Lower leg skin (tissue), 4 donors: ENCODE data around the gene GPR50. TPM values are rescaled to one million over a fixed set of nuclear protein-coding genes. Genes with fewer than 3 reads are reported as not detected.

Source experiments
- DNase-seq, 2 donors: peaks; one replicate each; pipeline ENCODE4 v3.0.0-alpha.2; 2019; ENCODE audit warnings: low spot score in 2 of 2
- H3K4me3 ChIP-seq: fragments of 200-600 bp; sonication (generic); 2 replicates; pipeline ENCODE4 v1.5.1; 2017; ENCODE audit warnings: mild to moderate bottlenecking, low read depth; ENCODE audit not compliant: poor library complexity, severe bottlenecking
- POLR2A ChIP-seq, 2 donors: fragments of 450-650 bp; IDR thresholded peaks; one replicate each; pipeline ENCODE4 v1.6.1; 2016 to 2017; ENCODE audit warnings: antibody characterized with exemption in 2 of 2, mild to moderate bottlenecking in 1 of 2, moderate library complexity in 1 of 2
- WGBS, 2 donors: methylation state at CpG; one replicate each; pipeline ENCODE4 v1.1.5; 2018; 5-methylcytosine and 5-hydroxymethylcytosine counted together
- intact Hi-C: fragments of 100-400 bp; cut with DNase I; formaldehyde crosslinking; loops from one replicate; pipeline ENCODE4 v1.15.0; 2023; ENCODE audit warnings: low total_unique reads
- total RNA-seq, 4 donors: library from RNA; depleted of rRNA; stranded (reverse); fragments of >200 nt; gene quantifications; one replicate each; pipeline ENCODE4 v1.1.0, GENCODE V29; 2016
- TF ChIP-seq, protein P1 (sequence below), 3 donors: fragments of 450-650 bp; IDR thresholded peaks; one replicate each; pipeline ENCODE4 v1.5.1; 2016; ENCODE audit warnings: antibody characterized with exemption in 3 of 3, mild to moderate bottlenecking in 3 of 3, moderate library complexity in 2 of 3

Gene GPR50
- total RNA-seq, 4 donors from 2014 or later = 0.23 to 0.25 TPM; not detected in 2

- TF ChIP-seq, protein P1, sequence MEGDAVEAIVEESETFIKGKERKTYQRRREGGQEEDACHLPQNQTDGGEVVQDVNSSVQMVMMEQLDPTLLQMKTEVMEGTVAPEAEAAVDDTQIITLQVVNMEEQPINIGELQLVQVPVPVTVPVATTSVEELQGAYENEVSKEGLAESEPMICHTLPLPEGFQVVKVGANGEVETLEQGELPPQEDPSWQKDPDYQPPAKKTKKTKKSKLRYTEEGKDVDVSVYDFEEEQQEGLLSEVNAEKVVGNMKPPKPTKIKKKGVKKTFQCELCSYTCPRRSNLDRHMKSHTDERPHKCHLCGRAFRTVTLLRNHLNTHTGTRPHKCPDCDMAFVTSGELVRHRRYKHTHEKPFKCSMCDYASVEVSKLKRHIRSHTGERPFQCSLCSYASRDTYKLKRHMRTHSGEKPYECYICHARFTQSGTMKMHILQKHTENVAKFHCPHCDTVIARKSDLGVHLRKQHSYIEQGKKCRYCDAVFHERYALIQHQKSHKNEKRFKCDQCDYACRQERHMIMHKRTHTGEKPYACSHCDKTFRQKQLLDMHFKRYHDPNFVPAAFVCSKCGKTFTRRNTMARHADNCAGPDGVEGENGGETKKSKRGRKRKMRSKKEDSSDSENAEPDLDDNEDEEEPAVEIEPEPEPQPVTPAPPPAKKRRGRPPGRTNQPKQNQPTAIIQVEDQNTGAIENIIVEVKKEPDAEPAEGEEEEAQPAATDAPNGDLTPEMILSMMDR (IDR thresholded peaks at IDR 0.05) = no peak
- no peak for TF ChIP-seq POLR2A (IDR thresholded peaks at IDR 0.05)
- DNase-seq = no peak
- 66 to 70% methylated on average over 4 of the region's 4 CpGs for WGBS, 2 donors
- no peak overlapping the region for H3K4me3 ChIP-seq
- intact Hi-C loops = no loop called here
Measured at GRCh38 chrX:151155234-151155633, 21.1 kb upstream of the GPR50 start.

GRCh38 chrX:151161690-151162089, 14.7 kb upstream of the GPR50 start:
- no peak for TF ChIP-seq POLR2A (IDR thresholded peaks at IDR 0.05)
- TF ChIP-seq, protein P1 (IDR thresholded peaks at IDR 0.05) = no peak
- H3K4me3 ChIP-seq = no peak overlapping the region
- intact Hi-C loops = no loop called here
- no peak for DNase-seq
- 60 to 88% methylated on average over 4 of the region's 4 CpGs for WGBS, 2 donors

DNA sequence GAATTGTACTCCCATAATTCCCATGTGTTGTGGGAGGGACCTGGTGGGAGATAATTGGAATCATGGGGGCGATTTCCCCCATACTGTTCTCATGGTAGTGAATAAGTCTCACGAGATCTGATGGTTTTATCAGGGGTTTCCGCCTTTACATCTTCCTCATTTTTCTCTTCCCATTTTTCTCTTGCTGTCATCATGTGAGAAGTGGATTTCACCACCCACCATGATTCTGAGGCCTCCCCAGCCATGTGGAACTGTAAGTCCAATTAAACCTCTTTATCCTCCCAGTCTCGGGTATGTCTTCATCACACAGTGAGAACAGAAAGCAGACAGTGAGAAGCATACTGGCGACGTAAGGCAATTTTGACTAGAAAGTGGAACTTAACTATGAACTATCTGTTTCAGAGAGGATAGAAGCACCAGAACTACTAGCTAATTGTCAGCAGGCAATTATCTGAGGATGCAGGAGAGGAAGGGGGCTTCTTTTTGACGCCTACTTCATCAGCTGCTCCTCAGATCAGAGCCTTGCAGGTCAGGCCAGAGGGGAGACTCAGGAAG, 8.5 kb upstream of the GPR50 start:
- intact Hi-C loops = no loop called here
- DNase-seq = no peak
- H3K4me3 ChIP-seq = no peak overlapping the region
- 77 to 83% methylated on average over 7 of the region's 7 CpGs for WGBS, 2 donors
- TF ChIP-seq POLR2A (IDR thresholded peaks at IDR 0.05) = no peak
- TF ChIP-seq, protein P1 (IDR thresholded peaks at IDR 0.05) = no peak

- TF ChIP-seq POLR2A (IDR thresholded peaks at IDR 0.05) = no peak
- TF ChIP-seq, protein P1 (IDR thresholded peaks at IDR 0.05) = no peak
- no peak for DNase-seq
- 82% methylated on average over 1 of the region's 1 CpG; no CpG with 5 or more reads in 1 of the 2 donors for WGBS, 2 donors
- intact Hi-C loops = no loop called here
- no peak overlapping the region for H3K4me3 ChIP-seq
Measured at GRCh38 chrX:151169783-151170182, 6.6 kb upstream of the GPR50 start.

DNA sequence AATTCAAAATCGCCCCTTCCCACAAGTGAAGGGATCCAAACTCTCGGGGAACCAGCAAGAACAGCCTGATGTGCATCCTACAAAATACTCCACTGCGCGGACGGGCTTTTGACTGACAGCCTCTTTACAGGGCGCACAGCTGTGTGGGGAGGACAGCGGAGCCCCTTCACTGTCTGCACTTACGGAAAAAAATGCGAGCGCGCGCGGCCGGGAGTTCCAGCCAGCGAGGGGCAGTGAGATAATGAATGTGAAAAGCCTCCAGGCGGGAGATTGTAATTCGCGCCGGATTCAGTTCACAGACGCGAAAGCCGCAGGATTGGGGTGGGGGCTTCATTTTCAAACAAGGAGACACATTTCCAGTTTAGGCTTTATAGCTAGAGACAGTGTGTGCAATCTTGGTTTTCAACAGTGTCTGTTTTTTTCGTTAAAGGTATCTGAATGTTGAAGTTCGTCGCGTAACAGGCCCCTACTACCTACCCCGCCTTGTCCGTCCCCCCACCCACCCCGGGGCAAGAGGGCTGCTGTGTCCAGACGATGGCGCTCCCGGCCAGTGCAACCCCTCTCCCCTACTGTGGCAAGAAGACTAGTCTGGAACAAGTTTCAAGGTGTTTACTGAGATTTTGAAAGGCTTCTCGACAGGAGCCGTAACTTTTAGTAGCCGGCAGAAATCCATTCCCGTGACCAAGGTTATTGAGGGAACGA, 1.7 kb upstream of the GPR50 start:
- 4 to 50% methylated on average over 26 to 37 of the region's 37 CpGs for WGBS, 2 donors
- TF ChIP-seq, protein P1 (IDR thresholded peaks at IDR 0.05) = no peak
- DNase-seq = no peak
- no peak overlapping the region for H3K4me3 ChIP-seq
- intact Hi-C loops = no loop called here
